RWPE1 (cell line): ENCODE measurements around the gene AKNAD1.

Experiments used
- CTCF ChIA-PET: fragments of 350-600 bp; sonication (Branson Sonifier 250); formaldehyde crosslinking; extraction: SDS; loops from one replicate; lab custom pipeline; 2021; lab: Yijun Ruan, JAX
- POLR2A ChIA-PET: fragments of 400-600 bp; formaldehyde crosslinking; extraction: SDS; loops from one replicate; lab custom pipeline; 2020; ENCODE audit warnings: antibody characterized with exemption; ENCODE audit not compliant: low non-redundant PET; lab: Yijun Ruan, JAX
- DNase-seq: peaks from one replicate; pipeline ENCODE4 v3.0.0; 2012; ENCODE audit warnings: low spot score
- H3K27ac ChIP-seq: fragments of 450-650 bp; 2 replicates; pipeline ENCODE4 v1.5.1; 2017
- CTCF ChIP-seq: fragments of 450-650 bp; conservative IDR thresholded peaks from 2 replicates; pipeline ENCODE4 v1.5.1; 2017; ENCODE audit warnings: low read depth, mild to moderate bottlenecking

The AKNAD1 gene

GRCh38 chr1:108832929-108833328, 24.0 kb downstream of the AKNAD1 start:
- no peak for TF ChIP-seq CTCF
- no peak for DNase-seq
- peak overlapping the region; percentile 50 for H3K27ac ChIP-seq
- CTCF ChIA-PET: no interaction called here
- POLR2A ChIA-PET: no interaction called here

GRCh38 chr1:108831225-108831624, 25.7 kb downstream of the AKNAD1 start:
- peak overlapping the region; percentile 100 for H3K27ac ChIP-seq
- ChIA-PET CTCF (interaction anchor here (0.7 to 5.5 kb wide), 3 partner anchors 38 to 67 kb away, joined by 3 to 36 read pairs (median 3); no protein-coding TSS in a partner anchor), POLR2A (interaction anchor here (0.6 kb wide), 1 partner anchor 49 kb away, joined by 4 read pairs; no protein-coding TSS in a partner anchor)
- peak; percentile 27 for DNase-seq
- no peak for TF ChIP-seq CTCF

GRCh38 chr1:108830119-108831008, 26.5 kb downstream of the AKNAD1 start:
- H3K27ac ChIP-seq: peak overlapping the region; percentile 100
- DNase-seq: peak; percentile 73
- POLR2A ChIA-PET: interaction anchor here (0.6 kb wide), 1 partner anchor 50 kb away, joined by 4 read pairs; no protein-coding TSS in a partner anchor
- TF ChIP-seq CTCF: no peak
- CTCF ChIA-PET: interaction anchor here (0.7 to 5.5 kb wide), 3 partner anchors 46 to 68 kb away, joined by 3 to 36 read pairs (median 3); partner anchors contain the start of gene GPSM2

- ChIA-PET CTCF (interaction anchor here (0.6 to 5.5 kb wide), 3 partner anchors 47 to 1993 kb away, joined by 3 to 36 read pairs (median 4); partner anchors contain the start of gene GPSM2), POLR2A (no interaction called here)
- TF ChIP-seq CTCF: no peak
- DNase-seq: no peak
- peak overlapping the region; percentile 100 for H3K27ac ChIP-seq
Measured at GRCh38 chr1:108829498-108829916, 27.4 kb downstream of the AKNAD1 start.

GRCh38 chr1:108828074-108828961, 28.6 kb downstream of the AKNAD1 start:
- DNase-seq: peak; percentile 96
- peak overlapping the region; percentile 100 for H3K27ac ChIP-seq
- ChIA-PET POLR2A (no interaction called here), CTCF (interaction anchor here (0.5 to 5.5 kb wide), 13 partner anchors 12 to 370 kb away, joined by 3 to 36 read pairs (median 4); partner anchors contain the start of gene GPSM2)
- peak; percentile 82 for TF ChIP-seq CTCF
